GM12892 (cell line): ENCODE measurements around the gene AGR3.

Source experiments
- POLR2A ChIP-seq: IDR thresholded peaks from 2 replicates; pipeline ENCODE4 v1.6.1; 2011; ENCODE audit warnings: low read depth, low read length, control low read depth
- POLR2AphosphoS5 ChIP-seq: IDR thresholded peaks from 2 replicates; pipeline ENCODE4 v1.6.1; 2011; ENCODE audit warnings: low read depth, low read length, control low read depth

DNA sequence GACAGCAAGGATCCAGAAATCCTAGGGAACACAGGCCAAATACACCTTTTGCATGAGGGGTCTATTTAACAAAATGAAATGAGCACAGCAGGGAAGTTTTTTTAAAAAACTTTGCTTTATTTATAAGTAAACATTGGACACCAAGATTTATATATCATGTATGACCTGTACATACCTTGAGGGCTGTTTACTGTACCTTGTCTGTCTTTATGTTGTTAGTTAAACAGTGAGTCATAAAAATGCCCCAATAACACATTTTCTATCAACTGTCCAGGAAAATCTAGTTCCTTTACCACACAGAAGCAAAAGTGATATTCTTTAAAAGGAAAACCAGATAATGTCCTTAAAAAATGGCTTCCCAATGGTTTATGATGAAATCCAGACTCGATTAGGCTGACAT lies 45.1 kb upstream of the AGR3 start:
- TF ChIP-seq POLR2AphosphoS5, result no peak
- TF ChIP-seq POLR2A, result no peak
